ENCODE measurements around the gene AOPEP. TPM values are rescaled to one million over a fixed set of nuclear protein-coding genes. Genes with fewer than 3 reads are reported as not detected.
A peak's percentile ranks its signal among the peaks of the same experiment; 100 is the strongest.
"Not testable (repeated sequence)": the region's sequence is repeated elsewhere in the genome, so short reads cannot be mapped to it uniquely, and the experiment has no call there.

AOPEP gene
- total RNA-seq, 1 experiment from 2014 or later = 32.4 TPM

DNA sequence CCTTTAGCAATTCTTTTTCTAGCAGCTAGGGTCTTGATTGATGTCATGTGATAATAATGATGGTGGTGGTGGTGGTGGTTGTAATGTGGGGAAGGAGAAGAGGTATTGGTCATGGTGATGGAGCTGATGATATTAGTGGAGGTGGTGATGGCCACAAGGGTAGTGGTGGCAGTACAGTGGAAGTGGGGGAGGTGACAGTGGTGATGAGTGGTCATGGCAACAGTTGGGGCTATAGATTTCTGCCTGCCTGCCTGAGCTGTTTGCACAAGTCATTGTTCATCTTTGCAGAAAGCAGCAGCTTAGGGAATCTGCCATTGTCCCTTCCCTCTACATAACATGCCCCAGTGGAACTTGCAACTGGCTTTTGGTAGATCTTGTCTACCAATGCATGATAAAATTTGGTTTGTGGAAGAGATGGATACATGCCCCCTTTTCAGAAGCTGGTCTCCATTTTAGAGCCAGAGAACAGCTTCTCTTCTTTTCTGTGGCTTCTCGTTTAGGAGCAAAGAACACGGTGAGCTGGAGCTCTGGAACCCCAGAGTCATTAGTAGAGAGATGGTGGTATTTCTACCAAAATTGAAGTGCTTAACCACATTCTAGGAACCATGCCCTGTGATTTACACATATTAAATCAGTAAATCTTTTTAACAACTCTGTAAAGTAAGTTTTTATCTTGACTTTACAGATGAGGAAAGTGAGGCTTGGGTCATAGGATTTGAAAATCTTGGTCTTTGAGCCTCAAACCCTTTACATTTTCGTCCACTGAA lies 100.3 kb downstream of the AOPEP start:
- peaks cover 15% of the 10 kb centered on the region for H3K4me1 Mint-ChIP-seq (ENCODE audit: insufficient read depth, unreplicated experiment)
- no peaks in the 10 kb centered on the region for H3K27me3 Mint-ChIP-seq (ENCODE audit: insufficient read depth, unreplicated experiment)
- H3K27ac Mint-ChIP-seq (ENCODE audit: low read depth, unreplicated experiment) = no peak overlapping the region
- no TSS peak for BruUV-seq (replicated peaks)
- CTCF ChIA-PET = interaction anchor here (0.6 kb wide), 1 partner anchor 68 kb away, joined by 4 read pairs; no protein-coding TSS in a partner anchor
- TF ChIP-seq, protein P1, sequence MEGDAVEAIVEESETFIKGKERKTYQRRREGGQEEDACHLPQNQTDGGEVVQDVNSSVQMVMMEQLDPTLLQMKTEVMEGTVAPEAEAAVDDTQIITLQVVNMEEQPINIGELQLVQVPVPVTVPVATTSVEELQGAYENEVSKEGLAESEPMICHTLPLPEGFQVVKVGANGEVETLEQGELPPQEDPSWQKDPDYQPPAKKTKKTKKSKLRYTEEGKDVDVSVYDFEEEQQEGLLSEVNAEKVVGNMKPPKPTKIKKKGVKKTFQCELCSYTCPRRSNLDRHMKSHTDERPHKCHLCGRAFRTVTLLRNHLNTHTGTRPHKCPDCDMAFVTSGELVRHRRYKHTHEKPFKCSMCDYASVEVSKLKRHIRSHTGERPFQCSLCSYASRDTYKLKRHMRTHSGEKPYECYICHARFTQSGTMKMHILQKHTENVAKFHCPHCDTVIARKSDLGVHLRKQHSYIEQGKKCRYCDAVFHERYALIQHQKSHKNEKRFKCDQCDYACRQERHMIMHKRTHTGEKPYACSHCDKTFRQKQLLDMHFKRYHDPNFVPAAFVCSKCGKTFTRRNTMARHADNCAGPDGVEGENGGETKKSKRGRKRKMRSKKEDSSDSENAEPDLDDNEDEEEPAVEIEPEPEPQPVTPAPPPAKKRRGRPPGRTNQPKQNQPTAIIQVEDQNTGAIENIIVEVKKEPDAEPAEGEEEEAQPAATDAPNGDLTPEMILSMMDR (IDR thresholded peaks at IDR 0.05; ENCODE audit: unreplicated experiment) = no peak
- intact Hi-C loops (cut with micrococcal nuclease) = no loop called here
- POLR2A ChIA-PET = interaction anchor here (0.6 kb wide), 1 partner anchor 30 kb away, joined by 4 read pairs; no protein-coding TSS in a partner anchor
- peaks cover 22% of the 10 kb centered on the region for H3K36me3 Mint-ChIP-seq (ENCODE audit: insufficient read depth, unreplicated experiment)
- no peak for DNase-seq (ENCODE audit: unreplicated experiment)
- H3K4me3 Mint-ChIP-seq (ENCODE audit: unreplicated experiment) = no peak overlapping the region
- H3K9me3 Mint-ChIP-seq (ENCODE audit: unreplicated experiment) = no peaks in the 10 kb centered on the region

DNA sequence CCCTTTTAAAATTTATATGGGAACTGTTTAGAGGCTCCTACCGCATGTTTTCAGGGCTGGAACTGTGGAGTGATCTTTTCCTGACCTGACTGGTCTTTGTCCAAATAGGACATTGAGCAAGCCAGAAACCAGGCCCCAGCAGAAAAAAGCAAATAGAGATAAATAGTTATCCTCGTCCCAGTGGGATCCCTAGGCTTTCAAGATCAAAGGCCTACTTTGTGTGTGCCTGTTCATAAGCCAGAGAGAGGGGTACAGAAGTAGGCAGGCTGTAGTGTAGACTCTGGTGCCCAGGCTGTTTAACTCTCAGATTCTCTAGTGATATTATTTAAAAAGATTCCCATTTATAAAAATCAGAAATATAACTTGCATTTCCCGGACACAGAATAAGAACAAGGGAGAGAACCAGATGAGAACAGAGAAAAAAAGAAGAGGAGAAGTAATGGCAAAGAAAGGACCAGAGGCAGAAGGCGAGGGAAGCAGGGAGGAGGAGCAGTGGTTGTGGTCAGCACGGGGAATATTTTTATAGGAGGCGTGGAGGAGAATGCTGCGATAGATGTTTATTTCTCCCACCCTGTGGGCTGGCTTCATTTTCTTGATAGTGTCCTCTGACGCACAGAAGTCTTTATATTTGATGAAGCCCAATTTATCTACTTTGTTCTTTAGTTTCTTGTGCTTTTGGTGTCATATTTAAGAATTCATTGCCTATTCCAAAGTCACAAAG lies 101.2 kb downstream of the AOPEP start:
- CTCF ChIA-PET = no interaction called here

DNA sequence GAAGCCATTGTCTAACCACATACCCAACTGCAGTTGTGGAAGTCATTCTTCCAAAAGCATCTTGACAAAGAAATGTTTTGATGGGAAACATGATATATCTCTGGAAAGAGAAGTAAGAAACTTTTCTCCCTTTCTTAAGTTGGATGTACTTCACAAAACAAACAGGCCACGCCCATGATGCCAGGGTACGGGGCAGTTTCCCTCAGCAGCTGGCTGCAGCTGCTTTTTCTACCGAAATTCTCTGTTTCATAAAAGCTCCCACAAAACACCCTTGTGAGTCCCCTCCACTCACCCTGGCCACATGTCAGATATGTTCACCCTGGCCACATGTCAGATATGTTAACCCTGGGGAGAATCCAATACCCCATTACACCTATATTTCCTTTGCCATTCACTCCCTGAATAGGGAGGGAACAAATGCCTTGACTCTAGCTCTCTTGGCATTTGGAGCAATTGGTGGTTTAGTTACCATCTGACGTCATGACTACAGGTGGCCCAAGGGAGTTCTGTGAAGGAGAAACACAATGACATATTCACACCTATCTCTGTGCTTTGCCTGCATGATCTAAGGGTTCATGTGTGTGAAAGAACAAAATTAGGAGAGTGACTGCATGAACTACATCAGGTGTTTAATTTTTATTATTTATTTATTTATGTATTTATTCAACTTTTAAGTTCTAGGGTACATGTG lies 103.0 kb downstream of the AOPEP start:
- CTCF ChIA-PET = interaction anchor here (1.0 kb wide), 1 partner anchor 18 kb away, joined by 3 read pairs; no protein-coding TSS in a partner anchor
- Mint-ChIP-seq H3K4me3 (ENCODE audit: unreplicated experiment) (no peak overlapping the region), H3K36me3 (ENCODE audit: insufficient read depth, unreplicated experiment) (peaks cover 7% of the 10 kb centered on the region), H3K4me1 (ENCODE audit: insufficient read depth, unreplicated experiment) (peaks cover 10% of the 10 kb centered on the region), H3K27me3 (ENCODE audit: insufficient read depth, unreplicated experiment) (no peaks in the 10 kb centered on the region), H3K27ac (ENCODE audit: low read depth, unreplicated experiment) (no peak overlapping the region), H3K9me3 (ENCODE audit: unreplicated experiment) (no peaks in the 10 kb centered on the region)
- DNase-seq (ENCODE audit: unreplicated experiment) = no peak
- POLR2A ChIA-PET = no interaction called here
- BruUV-seq (replicated peaks) = no TSS peak
- intact Hi-C loops (cut with micrococcal nuclease) = no loop called here
- TF ChIP-seq, protein P1 (IDR thresholded peaks at IDR 0.05; ENCODE audit: unreplicated experiment) = no peak

More for the DNA sequence above, 101.2 kb downstream of the AOPEP start:
- H3K27me3 Mint-ChIP-seq (ENCODE audit: insufficient read depth, unreplicated experiment) = no peaks in the 10 kb centered on the region
- H3K4me1 Mint-ChIP-seq (ENCODE audit: insufficient read depth, unreplicated experiment) = peaks cover 10% of the 10 kb centered on the region
- BruUV-seq (replicated peaks) = no TSS peak
- TF ChIP-seq, protein P1 (IDR thresholded peaks at IDR 0.05; ENCODE audit: unreplicated experiment) = no peak
- no peak for DNase-seq (ENCODE audit: unreplicated experiment)
- H3K27ac Mint-ChIP-seq (ENCODE audit: low read depth, unreplicated experiment) = peak overlapping the region; percentile 73
- H3K36me3 Mint-ChIP-seq (ENCODE audit: insufficient read depth, unreplicated experiment) = peaks cover 13% of the 10 kb centered on the region
- intact Hi-C loops (cut with micrococcal nuclease) = no loop called here
- no peaks in the 10 kb centered on the region for H3K9me3 Mint-ChIP-seq (ENCODE audit: unreplicated experiment)
- POLR2A ChIA-PET = no interaction called here
- no peak overlapping the region for H3K4me3 Mint-ChIP-seq (ENCODE audit: unreplicated experiment)

DNA sequence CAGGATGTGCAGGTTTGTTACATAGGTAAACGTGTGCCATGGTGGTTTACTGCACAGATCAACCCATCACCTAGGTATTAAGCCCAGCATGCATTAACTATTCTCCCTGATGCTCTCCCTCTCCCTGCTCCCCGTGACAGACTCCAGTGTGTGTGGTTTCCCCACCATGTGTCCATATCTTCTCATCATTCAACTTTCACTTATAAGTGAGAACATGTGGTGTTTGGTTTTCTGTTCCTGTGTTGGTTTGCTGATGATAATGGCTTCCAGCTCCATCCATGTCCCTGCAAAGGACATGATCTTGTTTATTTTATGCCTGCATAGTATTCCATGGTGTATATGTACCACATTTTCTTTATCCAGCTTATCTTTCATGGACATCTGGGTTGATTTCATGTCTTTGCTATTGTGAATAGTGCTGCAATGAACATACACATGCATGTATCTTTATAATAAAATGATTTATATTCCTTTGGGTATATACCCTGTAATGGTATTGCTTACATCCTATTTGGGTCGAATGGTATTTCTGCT lies 103.6 kb downstream of the AOPEP start:
- H3K4me1 Mint-ChIP-seq (ENCODE audit: insufficient read depth, unreplicated experiment); DNase-seq (ENCODE audit: unreplicated experiment); POLR2A ChIA-PET; BruUV-seq (replicated peaks); H3K4me3 Mint-ChIP-seq (ENCODE audit: unreplicated experiment); intact Hi-C loops (cut with micrococcal nuclease); H3K36me3 Mint-ChIP-seq (ENCODE audit: insufficient read depth, unreplicated experiment); H3K27me3 Mint-ChIP-seq (ENCODE audit: insufficient read depth, unreplicated experiment); H3K9me3 Mint-ChIP-seq (ENCODE audit: unreplicated experiment); H3K27ac Mint-ChIP-seq (ENCODE audit: low read depth, unreplicated experiment): not testable (repeated sequence)
- CTCF ChIA-PET = interaction anchor here (1.0 kb wide), 1 partner anchor 19 kb away, joined by 3 read pairs; no protein-coding TSS in a partner anchor

All from MCF 10A (cell line).